GM12864 (cell line): ENCODE measurements around the gene EYA3.

ENCODE experiments used
- DNase-seq: peaks from one replicate; pipeline ENCODE4 v3.0.0-alpha.2; 2011; ENCODE audit warnings: low read depth
- H3K4me3 ChIP-seq: 2 replicates; pipeline ENCODE4 v1.5.1; 2011; ENCODE audit warnings: mild to moderate bottlenecking, low read depth, low read length, control low read depth
- CTCF ChIP-seq: IDR thresholded peaks from 2 replicates; pipeline ENCODE4 v1.5.1; 2011; ENCODE audit warnings: low read depth, mild to moderate bottlenecking, moderate library complexity, low read length, control low read depth, inconsistent platforms; ENCODE audit errors: missing control alignments

Gene EYA3

GRCh38 chr1:27951396-27951795, 137.0 kb downstream of the EYA3 start:
- no peak overlapping the region for H3K4me3 ChIP-seq
- no peak for DNase-seq
- no peak for TF ChIP-seq CTCF

- no peak for DNase-seq
- no peak overlapping the region for H3K4me3 ChIP-seq
- no peak for TF ChIP-seq CTCF
Measured at GRCh38 chr1:27949027-27949426, 139.4 kb downstream of the EYA3 start.

- TF ChIP-seq CTCF, result no peak
- no peak for DNase-seq
- H3K4me3 ChIP-seq, result no peak overlapping the region
Measured at GRCh38 chr1:27945020-27945419, 143.4 kb downstream of the EYA3 start.

GRCh38 chr1:27941671-27942540, 146.5 kb downstream of the EYA3 start:
- TF ChIP-seq CTCF, result no peak
- no peak for DNase-seq
- H3K4me3 ChIP-seq, result no peak overlapping the region

- H3K4me3 ChIP-seq, result no peak overlapping the region
- TF ChIP-seq CTCF, result no peak
- DNase-seq, result no peak
Measured at GRCh38 chr1:27940870-27941560, 147.4 kb downstream of the EYA3 start.

GRCh38 chr1:27940297-27940696, 148.1 kb downstream of the EYA3 start:
- no peak for DNase-seq
- TF ChIP-seq CTCF, result peak; percentile 50
- H3K4me3 ChIP-seq, result no peak overlapping the region
